ENCODE results near the gene FSTL4.

Gene FSTL4

DNA sequence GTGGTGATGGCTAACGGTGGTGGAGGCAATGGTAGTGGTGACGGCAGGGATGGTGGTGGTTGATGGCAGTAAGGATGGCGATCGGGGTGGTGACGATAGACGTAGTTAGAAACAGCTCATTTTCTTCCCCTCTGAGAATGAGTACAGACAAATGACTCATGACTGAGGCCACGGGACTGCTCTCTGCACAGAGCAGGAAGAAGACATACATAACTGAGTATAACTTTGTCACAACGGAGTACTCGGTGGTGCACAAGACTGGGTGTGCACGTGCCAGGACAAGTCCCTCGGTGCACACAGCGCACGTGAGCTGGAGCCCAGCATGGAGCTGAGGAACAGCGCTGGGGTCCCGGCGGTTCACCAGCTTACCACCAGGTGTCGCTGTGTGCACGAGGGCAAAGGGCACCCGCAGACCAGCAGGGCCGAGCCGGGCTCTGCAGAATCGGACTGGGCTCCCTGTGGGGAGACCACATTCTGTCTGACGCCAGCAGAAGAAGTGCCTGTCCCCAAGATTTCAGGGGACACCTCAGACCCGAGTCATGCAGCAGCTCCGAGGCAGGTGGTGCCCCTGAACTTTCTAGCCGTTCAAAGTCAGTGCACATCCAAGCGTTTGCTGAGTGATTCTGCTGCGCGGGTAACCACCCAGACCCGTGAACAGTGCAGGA, 188.6 kb downstream of the FSTL4 start:
- peak; percentile 90 for DNase-seq

DNA sequence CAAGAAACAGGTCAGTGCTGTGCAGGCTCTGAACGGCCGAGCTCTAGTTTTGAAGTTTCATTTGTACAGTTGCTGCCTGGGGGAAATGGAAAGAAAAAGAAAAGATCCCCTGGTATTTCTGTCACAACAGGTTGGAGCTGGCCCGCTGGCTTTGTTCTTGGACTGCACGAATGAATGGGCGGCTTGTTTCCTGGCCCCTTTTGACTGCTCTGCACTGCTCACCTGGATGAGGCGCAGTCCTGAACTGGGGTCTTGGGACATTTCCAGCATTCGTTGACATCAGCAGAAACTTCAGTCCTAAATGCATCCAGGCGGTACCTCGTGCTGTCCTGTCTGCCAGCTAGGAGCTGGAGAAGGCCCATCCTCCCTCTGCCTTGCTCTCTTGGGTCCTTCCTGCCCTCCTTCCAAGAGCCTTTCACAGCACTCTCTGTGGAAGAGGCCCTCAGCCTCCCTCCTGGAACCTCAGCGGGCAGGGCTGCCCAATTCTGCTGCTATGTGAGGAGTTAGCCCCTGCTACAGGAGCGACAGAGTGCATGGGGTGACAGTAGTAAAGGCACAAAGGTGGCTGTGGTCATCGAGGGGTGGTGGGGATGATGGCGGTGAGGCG, 189.2 kb downstream of the FSTL4 start:
- DNase-seq: peak; percentile 21

DNA sequence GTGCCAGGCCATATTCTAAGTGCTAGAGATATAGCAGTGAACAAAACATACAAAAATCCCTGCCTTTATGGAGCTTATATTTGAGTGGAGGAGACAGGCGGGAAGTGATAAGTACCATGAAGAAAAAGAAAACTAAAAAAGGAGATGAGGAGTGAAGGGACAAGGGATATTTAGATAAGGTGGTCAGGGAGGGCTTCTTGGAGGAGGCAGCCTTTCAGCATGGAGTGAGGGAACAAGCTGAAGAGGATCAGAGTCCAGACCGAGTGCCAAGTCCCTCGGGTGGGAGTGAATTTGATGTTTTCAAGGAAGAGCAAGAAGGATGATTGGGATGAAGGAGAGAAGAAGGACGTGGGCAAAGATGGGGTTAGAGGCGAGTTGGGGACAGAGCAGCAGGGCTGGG, 190.5 kb downstream of the FSTL4 start:
- DNase-seq: no peak

DNA sequence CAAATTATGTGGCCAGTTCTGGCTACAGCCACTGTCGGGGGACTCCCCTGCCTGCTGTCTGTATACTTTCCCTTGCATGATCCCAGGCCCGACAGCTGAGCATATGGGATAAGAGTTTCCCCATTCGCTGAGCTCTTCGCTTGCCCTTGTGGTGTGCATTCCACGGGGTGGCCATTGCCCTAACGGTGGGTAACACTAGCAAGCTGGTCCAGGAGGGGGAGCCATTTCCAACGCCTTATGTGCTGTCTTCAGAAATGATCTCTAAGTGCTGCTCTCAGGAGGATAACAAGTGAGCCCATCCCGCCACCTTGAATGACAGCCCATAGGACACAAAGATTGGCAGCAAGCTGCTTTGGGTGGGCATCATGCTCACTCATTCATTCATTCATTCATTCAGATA, 190.9 kb downstream of the FSTL4 start:
- DNase-seq: peak; percentile 76

DNA sequence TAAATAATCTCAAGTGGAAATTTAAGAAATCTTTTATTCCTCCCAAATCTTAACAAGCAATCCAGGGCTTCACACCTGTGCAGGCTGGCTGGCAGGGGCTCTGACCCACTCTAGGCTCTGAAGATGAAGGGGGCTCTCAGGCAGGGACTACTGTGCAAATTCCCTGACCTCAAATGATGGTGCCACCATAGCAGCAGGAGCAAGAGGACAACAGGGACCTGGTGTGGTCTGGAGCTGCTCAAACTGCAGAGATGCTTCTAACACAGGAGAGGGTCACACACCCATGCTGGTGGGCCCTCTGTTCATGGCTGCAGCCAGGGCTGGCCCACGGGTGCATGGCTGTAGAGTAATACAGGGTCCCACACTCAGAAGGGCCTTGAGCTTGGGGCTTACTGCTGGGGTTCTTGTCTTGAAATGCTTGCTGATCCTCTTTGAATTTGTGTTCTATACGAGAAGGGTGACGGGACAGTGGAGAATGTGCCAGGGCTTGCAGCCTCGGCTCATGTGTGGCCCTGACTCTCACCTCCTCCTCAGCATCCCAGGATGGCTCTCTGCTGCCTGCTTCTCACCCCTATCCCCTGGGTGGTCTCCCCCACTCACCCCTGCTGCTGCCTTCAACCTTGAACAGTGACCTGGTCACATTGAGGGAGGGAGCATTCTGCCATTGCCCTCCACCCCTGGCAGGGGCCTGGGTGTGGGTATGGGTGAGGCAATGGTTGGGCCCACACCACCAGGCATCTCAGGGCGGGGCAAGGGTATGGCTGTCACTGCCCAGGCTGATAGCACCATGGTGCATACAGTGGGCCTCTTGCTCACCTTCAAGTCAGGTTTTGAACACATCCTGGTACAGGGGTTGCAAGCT, 191.7 kb downstream of the FSTL4 start:
- DNase-seq: no peak

DNA sequence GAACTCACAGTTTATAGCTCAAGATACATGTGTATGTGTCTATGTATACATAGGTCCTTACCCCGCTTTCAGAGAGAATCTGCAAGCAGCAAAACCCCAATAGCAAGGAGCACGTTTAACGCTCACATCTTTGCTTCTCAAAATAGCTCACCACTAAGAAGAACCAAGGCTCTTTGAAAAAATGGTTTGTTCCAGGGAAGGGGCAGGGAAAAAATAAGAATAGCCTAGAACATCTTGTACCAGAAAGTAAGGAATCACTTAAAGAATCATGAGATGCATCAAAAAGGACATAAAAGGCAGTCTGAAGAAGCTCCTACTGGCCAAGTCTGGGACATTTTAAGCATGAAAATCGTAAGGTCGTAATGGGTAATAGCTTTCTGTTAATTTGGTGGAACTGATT, 196.4 kb downstream of the FSTL4 start:
- DNase-seq: no peak

DNA sequence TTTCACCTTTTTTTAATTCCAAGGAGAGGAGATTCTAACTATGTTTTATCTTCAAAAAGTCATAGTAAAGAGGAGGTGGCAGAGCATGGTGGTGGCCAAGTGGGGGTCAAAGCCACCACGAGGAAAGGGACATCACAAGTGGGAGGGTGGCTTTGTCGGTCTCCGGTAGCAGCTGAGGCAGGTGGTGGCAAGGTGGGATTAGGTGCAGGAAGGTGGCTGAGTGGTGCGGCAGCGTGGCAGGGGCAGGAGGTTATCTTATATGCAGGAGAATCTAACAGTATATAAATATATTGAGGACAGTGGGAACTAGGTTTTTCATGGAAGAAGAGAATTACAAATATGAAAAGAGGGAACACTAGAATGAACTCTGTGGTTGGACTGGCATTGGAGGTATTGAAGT, 196.8 kb downstream of the FSTL4 start:
- no peak for DNase-seq

DNA sequence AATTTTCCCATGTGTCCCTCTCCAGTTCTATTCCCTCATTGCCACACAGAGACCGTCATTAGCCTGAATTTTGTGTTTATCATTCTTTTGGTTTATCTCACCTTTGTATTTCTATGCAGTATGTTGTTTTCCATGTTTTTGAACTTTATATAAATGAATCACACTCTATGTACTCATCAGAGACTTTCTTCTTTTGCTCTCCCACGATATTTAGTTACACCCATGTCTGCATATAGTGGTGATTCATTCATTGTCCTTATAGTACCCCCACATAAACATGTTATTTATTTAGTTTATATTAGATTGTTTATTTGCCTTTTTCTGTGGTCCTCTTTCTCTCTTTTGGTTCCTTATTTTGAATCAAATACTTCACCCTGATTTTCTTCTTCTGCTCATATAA, 199.7 kb downstream of the FSTL4 start:
- DNase-seq: no peak

DNA sequence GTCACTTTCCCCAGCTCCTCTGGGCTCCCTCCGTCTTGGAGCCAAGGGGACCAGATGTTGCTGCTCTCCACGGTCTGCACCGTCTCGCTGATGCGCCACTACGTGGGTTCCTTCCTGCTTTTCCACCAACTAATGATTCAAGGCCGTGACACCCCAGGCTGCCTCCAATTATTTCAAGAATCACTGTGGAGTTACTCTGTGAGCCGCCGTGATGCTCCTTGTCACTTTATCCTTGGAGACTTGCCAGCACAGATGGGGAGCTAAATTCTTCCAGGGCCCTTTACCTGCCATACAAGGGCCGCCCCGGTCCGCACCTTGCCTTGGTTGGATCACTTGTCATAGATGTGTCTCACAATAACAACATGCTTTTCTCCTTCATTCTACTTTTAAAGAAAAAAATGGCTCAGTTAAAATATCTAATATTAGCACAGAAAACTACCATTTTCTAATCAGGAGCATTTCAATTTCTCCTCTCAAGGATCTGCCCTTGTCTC, 202.0 kb downstream of the FSTL4 start:
- DNase-seq: no peak

DNA sequence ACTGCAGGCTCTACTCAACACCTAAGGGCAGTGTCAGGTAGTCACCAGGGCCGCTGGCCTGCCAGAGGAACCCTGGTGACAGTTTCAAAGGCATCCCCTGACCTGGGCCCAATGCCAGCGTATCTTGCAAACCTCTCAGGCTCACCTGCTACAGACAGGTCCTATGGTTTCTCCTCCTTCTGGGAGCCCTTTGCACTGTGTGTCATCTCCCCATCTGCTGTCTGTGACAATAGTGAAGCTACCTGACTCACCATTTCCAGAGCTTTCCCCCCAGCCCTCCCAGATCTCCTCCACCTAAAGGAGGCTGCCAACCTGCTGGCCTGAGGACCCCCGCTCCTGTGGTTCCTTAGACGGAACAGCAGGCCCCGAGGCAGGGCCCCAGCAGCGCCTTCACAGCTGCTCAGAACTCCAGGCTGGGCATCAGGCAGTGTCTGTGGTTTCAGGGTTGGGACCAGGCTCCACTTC, 203.1 kb downstream of the FSTL4 start:
- no peak for DNase-seq

DNA sequence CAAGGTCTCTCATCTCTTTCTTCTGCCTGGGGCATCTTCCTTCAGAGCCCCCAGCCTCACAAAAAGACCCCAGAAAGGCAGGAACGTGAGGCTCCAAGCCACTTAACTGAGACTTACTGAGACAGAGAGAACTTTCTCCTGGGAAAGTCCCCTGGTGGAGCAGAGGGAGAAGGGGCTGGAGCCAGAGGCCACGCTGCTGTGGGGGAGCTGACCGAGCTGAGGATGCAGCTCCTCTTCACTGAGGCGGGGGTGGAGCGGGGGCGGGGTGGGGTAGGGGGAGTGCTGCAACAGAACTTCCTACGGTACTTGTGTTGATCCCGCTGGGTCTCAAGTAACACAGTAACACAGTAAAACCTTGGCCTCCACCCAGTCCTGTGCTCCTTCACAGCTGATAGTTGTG, 204.0 kb downstream of the FSTL4 start:
- no peak for DNase-seq

DNA sequence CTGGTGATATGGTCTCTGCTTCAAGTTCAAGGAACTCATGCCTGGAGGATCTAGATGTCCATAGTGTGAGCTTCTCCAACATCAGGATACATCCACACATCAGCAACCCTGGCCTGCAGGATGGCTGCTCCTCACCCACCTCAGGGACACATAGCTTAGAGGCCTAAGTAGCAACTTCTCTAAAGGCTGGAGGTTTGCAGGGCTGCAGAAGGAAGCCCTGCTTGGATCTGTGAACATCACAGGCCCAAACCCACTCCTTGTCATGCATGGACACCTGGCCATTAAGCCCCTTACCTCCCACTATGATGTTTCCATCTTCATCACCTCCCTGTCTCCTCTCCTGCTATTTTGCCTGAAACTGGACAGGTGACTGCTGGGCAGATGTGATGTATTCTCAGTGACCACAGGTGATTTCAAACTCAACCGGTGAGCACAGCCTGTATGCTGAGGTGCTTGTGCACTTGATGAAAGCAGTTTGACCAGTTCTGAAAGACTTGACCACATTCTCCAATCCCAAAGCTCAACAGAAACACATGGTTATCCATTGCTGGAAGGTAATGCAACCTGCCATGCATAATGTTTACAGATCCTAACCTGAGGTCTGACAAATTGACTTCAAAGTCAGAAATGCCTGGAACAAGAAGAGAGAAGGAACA, 205.2 kb downstream of the FSTL4 start:
- DNase-seq: no peak

DNA sequence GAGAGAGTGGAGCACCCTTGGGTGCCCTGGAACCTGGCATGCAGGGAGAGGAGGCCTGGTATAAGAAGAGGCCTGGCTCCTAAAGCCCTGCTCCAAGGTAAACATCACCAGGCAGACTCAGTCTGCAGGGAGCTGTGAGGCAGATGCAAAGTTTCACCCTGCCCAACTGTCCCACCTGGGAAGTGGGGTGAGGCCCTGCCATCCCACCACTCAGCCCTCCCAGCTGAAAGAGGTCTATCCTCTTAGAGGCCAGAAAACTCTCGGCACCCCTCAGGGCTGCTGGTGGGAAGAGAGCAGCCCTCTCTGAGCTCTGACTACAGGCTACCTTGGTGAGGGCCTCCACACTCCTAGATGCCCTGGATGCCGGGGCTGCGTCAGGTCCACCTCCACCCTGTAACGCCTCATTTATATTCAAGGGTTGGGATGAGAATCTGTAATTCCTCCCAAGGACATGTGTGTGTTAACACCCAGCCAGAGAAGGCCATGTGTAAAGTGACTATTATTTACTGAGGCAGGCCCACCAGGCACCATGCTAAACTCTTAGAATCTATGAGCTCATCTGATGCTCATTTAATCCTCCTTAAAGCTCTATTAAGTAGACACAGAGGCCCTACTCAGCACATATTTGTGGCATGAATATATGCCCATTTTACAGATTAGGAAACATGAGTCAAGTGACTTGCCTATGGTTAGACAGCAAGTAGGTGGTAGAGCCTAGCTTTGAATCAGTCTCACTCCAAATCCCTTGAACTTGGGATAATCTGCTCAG, 205.9 kb downstream of the FSTL4 start:
- DNase-seq: no peak

DNA sequence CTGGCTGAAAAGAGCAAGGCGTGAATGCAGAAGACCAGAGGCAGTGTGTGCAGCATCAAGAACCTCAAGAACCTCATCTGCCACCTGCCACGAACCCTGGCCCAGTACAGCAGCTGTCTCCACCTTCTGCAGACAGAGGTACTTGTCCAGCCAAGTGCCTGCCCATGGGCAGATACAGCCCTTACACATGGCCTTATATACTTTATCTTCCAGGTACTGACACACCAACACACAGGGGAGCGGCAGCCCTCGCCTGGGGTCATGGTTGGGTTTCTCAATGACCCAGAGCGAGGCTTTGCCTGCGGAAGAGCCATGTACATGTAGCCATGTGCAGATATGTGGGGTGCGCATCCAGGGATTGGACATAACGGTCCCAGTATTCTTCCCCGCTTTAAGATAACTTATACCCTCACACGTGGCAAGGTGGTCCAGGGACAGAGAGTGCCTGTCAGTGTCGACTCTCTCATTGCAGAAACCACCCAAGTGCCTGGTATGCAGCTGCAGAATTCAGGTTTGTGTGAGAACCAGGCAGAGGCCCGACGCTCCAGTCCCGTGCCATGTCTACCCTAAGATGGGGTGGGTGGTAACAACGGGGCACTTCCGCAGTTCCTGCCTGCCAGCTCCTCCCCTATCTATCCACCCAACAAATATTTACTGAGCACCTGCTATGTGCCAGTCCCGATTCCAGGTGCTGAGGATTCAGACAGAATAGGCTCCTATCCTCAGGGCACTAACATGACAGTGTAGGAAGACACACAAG, 206.9 kb downstream of the FSTL4 start:
- no peak for DNase-seq

DNA sequence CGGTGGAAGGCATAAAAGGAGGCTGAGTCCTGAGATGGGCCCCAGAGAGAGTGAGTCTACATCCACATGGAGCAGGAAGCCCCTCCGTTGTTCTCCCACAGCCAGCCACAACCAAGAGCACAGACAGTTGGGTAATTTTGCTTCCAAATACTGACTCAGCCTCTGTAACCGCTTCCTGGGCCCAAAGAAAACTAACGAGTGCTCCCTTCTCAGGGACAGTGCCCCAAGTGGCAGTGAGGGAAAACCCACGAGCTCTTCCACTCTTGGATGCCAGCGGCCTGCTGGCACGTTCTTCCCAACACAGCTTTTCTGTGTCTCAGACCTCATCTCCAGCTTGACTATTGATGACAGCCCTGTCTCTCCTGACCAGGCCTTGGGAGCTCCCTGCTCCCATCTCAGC, 207.6 kb downstream of the FSTL4 start:
- no peak for DNase-seq

DNA sequence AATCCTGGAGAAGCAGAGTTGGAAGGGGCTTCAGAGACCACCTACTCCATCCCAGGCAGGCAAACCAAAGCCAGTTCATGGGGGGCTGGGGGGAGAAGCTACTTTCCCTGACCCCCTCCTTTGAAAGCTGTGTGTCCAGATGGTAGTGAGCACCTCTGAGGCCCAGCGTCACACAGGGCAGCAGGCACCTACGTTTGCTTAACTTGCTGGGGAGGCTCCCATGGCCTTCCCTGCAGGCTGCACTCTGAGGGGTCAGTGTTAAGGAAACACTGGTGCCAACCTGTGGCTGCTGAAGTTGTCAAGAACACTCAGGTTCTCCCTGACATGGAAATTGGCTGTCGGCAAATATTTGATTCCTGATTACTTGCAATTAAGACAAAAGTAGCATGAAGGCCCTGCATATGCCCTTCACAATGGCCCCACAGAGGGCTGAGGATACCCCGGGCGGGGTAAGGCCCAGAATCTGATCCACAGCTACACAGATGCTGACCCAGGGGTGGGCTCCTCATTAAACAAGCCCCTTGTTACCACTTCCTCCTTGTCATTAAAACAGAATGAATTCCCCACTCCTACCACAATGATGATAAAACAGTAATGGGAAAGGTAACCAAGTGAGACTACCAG, 208.5 kb downstream of the FSTL4 start:
- no peak for DNase-seq

DNA sequence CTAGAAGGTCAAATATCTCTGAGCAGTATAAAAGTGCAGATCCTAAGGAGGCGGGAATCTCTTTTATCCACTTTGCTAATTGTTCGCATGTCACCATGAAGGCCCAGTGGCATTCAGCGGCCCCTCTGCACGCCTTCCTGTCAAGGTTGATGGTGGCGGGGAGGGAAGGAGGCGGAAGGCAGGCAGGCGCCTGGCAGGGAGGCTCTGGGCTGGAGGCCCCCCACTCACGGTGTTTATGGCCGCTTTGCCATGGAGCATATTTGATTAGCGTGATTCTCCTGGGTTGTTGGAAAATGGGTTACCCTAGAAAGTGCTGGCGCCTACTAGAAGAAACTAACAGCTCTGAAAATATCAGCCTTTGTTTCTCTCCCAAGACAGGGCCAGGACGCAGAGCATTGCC, 209.6 kb downstream of the FSTL4 start:
- no peak for DNase-seq

DNA sequence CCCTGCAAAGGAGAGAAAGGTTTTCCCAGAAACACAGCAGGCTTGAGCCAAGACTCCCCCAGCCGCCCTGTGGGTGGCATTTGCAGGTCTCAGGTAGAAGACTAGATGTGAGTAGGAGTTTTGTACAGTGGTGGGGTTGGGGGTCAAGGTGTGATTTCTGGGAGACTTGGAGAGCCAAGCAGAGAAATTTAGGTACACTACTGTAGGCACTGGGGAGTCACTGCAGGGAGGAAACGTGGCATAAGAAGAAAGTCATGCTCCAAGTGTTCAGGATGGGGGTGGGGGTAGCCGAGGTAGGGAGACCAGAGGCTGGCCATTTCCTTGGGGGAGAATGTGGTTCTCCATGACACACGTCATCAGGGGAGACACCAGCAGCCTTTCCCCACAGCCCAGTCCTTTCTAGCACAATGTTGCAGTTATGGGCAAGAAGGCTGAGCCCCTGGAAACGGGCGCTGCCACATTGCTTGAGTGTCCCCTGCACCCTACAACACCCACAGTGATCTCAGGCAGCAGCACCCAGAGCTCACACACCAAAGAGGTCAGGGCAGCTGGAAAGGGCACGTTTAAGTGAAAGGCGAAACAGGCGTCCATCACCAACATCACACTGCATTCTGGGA, 210.5 kb downstream of the FSTL4 start:
- DNase-seq: no peak

DNA sequence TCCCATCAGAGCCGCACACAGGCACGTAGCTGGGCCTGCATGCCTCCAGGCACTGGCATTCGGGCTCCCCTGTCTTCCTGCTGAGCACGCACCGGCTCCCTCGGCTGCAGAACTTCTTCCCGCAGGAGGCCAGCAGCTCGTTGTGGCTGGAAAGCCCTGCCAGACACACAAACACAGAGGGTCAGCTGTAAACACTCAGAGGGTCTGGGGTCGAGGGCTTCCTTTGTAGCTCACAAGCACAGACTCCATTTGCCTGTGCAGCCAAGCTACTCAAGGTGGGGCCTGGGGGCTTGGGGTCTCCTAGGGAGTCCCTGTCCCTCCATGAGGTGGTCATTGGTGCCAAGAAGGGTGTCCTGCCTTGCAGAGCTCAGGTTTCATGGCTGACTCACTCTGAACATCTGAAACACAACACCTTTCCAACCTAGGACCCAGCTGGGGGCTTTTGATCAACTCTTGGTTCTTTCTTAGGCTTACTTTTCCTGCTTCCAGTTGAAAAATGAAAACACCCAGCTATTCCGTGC, 211.4 kb downstream of the FSTL4 start:
- DNase-seq: no peak

DNA sequence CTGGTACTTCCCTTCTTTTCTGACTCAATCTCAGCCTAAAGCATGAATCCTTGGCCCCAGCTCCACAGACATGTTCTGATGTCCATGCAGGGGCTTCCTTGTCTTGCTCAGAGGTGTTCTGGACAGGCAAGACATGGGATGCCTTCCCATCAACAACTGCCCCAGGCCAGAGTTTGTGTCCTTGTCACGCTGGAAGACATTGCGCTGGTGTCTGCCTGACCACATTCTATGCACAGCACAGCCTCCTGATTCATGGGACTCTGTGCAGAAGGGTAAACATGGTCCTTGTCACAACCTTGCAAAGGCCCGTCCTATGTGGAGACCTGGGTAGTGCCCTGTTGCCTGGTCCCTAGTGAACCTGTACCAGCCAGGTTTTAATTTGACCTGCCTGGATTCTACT, 212.2 kb downstream of the FSTL4 start:
- DNase-seq: no peak

All from eye (tissue), 1 donor.